Osteoblast (primary cell): ENCODE measurements around the gene SPEG. TPM values are rescaled to one million over a fixed set of nuclear protein-coding genes. Genes with fewer than 3 reads are reported as not detected.
A peak's percentile ranks its signal among the peaks of the same experiment; 100 is the strongest.
"Not testable (repeated sequence)": the region's sequence is repeated elsewhere in the genome, so short reads cannot be mapped to it uniquely, and the experiment has no call there.

Source experiments
- DNase-seq: peaks from one replicate; pipeline ENCODE4 v3.0.0; 2011; ENCODE audit warnings: low spot score, mixed read lengths; ENCODE audit not compliant: insufficient read length; ENCODE audit errors: missing footprints
- H2AFZ ChIP-seq: 2 replicates; pipeline ENCODE4 v1.6.0; 2011; ENCODE audit warnings: mild to moderate bottlenecking, low read length
- H3K27ac ChIP-seq: 2 replicates; pipeline ENCODE4 v1.5.1; 2011; ENCODE audit warnings: mild to moderate bottlenecking, low read depth, low read length, moderate library complexity
- H3K27me3 ChIP-seq: 2 replicates; pipeline ENCODE4 v1.6.0; 2012; ENCODE audit warnings: mild to moderate bottlenecking, control low read depth, inconsistent platforms, low read length, moderate library complexity; ENCODE audit not compliant: insufficient read depth
- H3K36me3 ChIP-seq: 2 replicates; pipeline ENCODE4 v1.5.1; 2011; ENCODE audit warnings: mild to moderate bottlenecking, low read length, control low read depth, moderate library complexity; ENCODE audit not compliant: insufficient read depth
- H3K4me1 ChIP-seq: 2 replicates; pipeline ENCODE4 v1.5.1; 2011; ENCODE audit warnings: mild to moderate bottlenecking, low read length, control low read depth, moderate library complexity; ENCODE audit not compliant: insufficient read depth
- H3K4me2 ChIP-seq: 2 replicates; pipeline ENCODE4 v1.6.0; 2011; ENCODE audit warnings: mild to moderate bottlenecking, low read length; ENCODE audit not compliant: insufficient read depth
- H3K4me3 ChIP-seq: fragments of 200-600 bp; sonication (generic); 3 replicates; pipeline ENCODE4 v1.5.1; 2012; ENCODE audit warnings: mild to moderate bottlenecking, low read length, inconsistent platforms; ENCODE audit not compliant: insufficient read depth
- H3K79me2 ChIP-seq: 2 replicates; pipeline ENCODE4 v1.6.0; 2012; ENCODE audit warnings: mild to moderate bottlenecking, low read length, control low read depth, inconsistent platforms; ENCODE audit not compliant: insufficient read depth
- H3K9me3 ChIP-seq: 2 replicates; pipeline ENCODE4 v1.5.1; 2011; ENCODE audit warnings: low read depth, low read length, control low read depth
- H4K20me1 ChIP-seq: 2 replicates; pipeline ENCODE4 v1.6.0; 2012; ENCODE audit warnings: mild to moderate bottlenecking, low read length, control low read depth; ENCODE audit not compliant: insufficient read depth
- total RNA-seq: library from RNA; depleted of rRNA; stranded (reverse); fragments of >200 nt; gene quantifications from 2 replicates; pipeline ENCODE4 v1.2.3, GENCODE V29; 2012
- TF ChIP-seq, protein P1 (sequence below): IDR thresholded peaks from 2 replicates; pipeline ENCODE4 v1.5.1; 2011; ENCODE audit warnings: mild to moderate bottlenecking, low read depth, low read length, moderate library complexity; ENCODE audit errors: extremely low read depth

The SPEG gene
- total RNA-seq, 1 donor, result 26.4 TPM

GRCh38 chr2:219388907-219389156 lies 45.8 kb upstream of the SPEG start:
- Histone ChIP-seq H3K9me3 (no peaks in the 10 kb centered on the region), H4K20me1 (peaks cover 8% of the 10 kb centered on the region), H2AFZ (peak overlapping the region; percentile 96), H3K79me2 (peaks cover 7% of the 10 kb centered on the region), H3K4me2 (peak overlapping the region; percentile 72), H3K36me3 (peaks cover 23% of the 10 kb centered on the region), H3K27me3 (no peaks in the 10 kb centered on the region), H3K27ac (no peak overlapping the region), H3K4me1 (peaks cover 14% of the 10 kb centered on the region), H3K4me3 (peak overlapping the region; percentile 59)
- no peak for DNase-seq
- TF ChIP-seq, protein P1, sequence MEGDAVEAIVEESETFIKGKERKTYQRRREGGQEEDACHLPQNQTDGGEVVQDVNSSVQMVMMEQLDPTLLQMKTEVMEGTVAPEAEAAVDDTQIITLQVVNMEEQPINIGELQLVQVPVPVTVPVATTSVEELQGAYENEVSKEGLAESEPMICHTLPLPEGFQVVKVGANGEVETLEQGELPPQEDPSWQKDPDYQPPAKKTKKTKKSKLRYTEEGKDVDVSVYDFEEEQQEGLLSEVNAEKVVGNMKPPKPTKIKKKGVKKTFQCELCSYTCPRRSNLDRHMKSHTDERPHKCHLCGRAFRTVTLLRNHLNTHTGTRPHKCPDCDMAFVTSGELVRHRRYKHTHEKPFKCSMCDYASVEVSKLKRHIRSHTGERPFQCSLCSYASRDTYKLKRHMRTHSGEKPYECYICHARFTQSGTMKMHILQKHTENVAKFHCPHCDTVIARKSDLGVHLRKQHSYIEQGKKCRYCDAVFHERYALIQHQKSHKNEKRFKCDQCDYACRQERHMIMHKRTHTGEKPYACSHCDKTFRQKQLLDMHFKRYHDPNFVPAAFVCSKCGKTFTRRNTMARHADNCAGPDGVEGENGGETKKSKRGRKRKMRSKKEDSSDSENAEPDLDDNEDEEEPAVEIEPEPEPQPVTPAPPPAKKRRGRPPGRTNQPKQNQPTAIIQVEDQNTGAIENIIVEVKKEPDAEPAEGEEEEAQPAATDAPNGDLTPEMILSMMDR, result no peak

- no peaks in the 10 kb centered on the region for H3K9me3 ChIP-seq
- H3K79me2 ChIP-seq, result no peaks in the 10 kb centered on the region
- no peak overlapping the region for H2AFZ ChIP-seq
- DNase-seq, result peak; percentile 26
- no peak overlapping the region for H3K27ac ChIP-seq
- H3K4me1 ChIP-seq, result peaks cover 11% of the 10 kb centered on the region
- H3K36me3 ChIP-seq, result no peaks in the 10 kb centered on the region
- no peaks in the 10 kb centered on the region for H3K27me3 ChIP-seq
- no peaks in the 10 kb centered on the region for H4K20me1 ChIP-seq
- TF ChIP-seq, protein P1, result no peak
- no peak overlapping the region for H3K4me3 ChIP-seq
- no peak overlapping the region for H3K4me2 ChIP-seq
These were observed 41.9 kb upstream of the SPEG start for GRCh38 chr2:219392754-219393153.

DNA sequence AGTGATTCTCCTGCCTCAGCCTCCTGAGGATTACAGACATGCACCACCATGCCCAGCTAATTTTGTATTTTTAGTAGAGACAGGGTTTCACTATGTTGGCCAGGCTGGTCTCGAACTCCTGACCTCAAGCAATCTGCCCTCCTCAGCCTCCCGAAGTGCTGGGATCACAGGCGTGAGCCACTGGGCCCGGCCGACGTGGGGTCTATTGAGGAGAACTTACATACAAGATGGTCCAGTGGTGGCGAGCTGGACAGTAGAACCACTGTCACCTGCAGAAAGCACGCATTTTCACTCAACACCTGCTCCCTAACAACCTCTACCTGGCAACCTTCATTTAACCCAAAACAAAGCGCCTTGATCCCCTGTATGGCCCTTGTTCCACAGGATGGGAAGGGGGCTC lies 39.6 kb upstream of the SPEG start:
- H3K4me3 ChIP-seq, H3K79me2 ChIP-seq, H3K36me3 ChIP-seq, DNase-seq, H2AFZ ChIP-seq, H3K27ac ChIP-seq, H3K4me2 ChIP-seq, H4K20me1 ChIP-seq, H3K27me3 ChIP-seq, H3K9me3 ChIP-seq: not testable (repeated sequence)
- peaks cover 14% of the 10 kb centered on the region for H3K4me1 ChIP-seq

GRCh38 chr2:219395609-219396008 lies 39.0 kb upstream of the SPEG start:
- no peaks in the 10 kb centered on the region for H3K79me2 ChIP-seq
- H3K4me1 ChIP-seq, result peaks cover 14% of the 10 kb centered on the region
- no peaks in the 10 kb centered on the region for H4K20me1 ChIP-seq
- no peak overlapping the region for H2AFZ ChIP-seq
- TF ChIP-seq, protein P1, result no peak
- no peaks in the 10 kb centered on the region for H3K36me3 ChIP-seq
- DNase-seq, result no peak
- H3K9me3 ChIP-seq, result no peaks in the 10 kb centered on the region
- H3K27me3 ChIP-seq, result no peaks in the 10 kb centered on the region
- no peak overlapping the region for H3K27ac ChIP-seq
- H3K4me2 ChIP-seq, result no peak overlapping the region
- no peak overlapping the region for H3K4me3 ChIP-seq

- Histone ChIP-seq H3K9me3 (no peaks in the 10 kb centered on the region), H3K79me2 (no peaks in the 10 kb centered on the region), H3K4me3 (no peak overlapping the region), H2AFZ (peak overlapping the region; percentile 63), H4K20me1 (no peaks in the 10 kb centered on the region), H3K27ac (peak overlapping the region; percentile 49), H3K36me3 (no peaks in the 10 kb centered on the region), H3K27me3 (no peaks in the 10 kb centered on the region), H3K4me2 (no peak overlapping the region), H3K4me1 (peaks cover 14% of the 10 kb centered on the region)
- TF ChIP-seq, protein P1, result no peak
- no peak for DNase-seq
These were observed 37.7 kb upstream of the SPEG start for GRCh38 chr2:219396863-219397457.
